GM18861 (cell line): ENCODE data around the gene IL16.
"Not testable (repeated sequence)": the region's sequence is repeated elsewhere in the genome, so short reads cannot be mapped to it uniquely, and the experiment has no call there.

ENCODE experiments used
- ATAC-seq: cut with Tn5 transposase; IDR thresholded peaks from one replicate; pipeline ENCODE4 v1.9.1; 2021; ENCODE audit not compliant: unreplicated experiment

The IL16 gene

GRCh38 chr15:81331600-81331999 lies 134.9 kb downstream of the IL16 start:
- no peak for ATAC-seq

GRCh38 chr15:81332326-81332725 lies 135.6 kb downstream of the IL16 start:
- no peak for ATAC-seq

DNA sequence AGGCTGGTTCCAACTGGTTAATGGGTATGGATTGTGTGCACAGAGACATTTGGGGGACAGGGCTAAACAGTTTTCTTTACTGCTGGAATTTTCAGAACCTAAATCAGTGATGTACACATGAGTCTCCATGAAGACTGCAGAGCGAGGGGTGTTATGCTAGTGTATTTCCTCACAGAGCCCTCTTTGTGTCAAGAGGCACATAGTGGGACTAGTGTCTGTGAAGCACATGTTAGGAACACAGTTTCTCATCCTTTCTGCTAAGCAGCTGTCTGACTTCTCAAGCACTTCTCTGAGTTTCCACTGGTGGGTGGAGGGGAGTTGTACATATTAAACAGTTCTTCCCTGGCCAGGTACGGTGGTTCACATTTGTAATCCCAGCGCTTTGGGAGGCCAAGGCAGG lies 136.7 kb downstream of the IL16 start:
- ATAC-seq, result no peak

DNA sequence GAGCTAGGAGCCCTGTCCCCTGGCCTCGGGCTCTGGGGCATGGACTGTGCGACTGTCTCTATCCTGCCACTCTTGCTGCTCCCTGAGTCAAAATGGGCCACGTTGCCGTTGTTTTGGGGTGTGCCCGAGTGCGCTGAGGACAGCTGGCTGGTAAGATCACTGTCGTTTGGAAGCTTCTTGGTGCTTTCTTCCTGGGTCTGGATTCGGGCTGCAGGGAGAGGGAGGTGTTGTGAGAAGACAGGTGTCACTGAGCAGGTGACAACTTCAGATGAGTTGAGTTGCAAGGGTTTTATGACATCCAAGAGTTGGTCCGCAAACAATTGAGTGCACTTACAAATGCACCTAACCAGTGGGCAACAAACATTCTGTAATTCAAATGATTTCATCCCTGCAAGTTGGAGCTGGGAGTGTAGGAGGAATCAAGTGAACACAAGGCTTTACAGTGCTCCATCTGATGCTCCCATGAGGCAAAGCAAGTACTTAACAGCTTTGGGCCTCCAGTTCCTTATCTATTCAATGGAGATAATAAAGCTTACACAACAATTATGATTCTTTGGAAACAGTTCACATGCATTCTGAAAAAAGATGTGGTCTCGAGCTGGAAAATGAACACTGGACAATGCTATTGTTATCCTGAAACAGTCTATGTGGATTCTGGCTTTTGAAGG lies 138.2 kb downstream of the IL16 start:
- no peak for ATAC-seq

DNA sequence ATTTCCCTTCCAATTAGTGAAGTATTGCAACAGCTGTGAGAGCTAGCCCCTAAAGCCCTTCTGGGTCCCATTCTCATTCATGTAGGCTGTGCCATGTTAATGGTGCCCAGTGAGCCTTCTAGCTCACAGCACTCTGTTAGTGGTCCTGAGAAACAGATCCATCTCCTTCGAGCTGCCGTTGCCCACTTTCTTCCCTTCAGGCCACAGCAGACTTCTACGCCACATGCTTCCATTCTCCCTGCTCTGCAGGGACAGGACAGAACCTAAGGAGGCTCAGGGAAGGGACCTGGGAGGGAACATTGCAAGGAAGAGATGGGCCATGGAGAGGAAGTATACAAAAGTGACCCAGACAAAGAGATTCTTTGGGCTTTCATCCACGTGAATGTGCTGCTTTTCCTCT lies 139.0 kb downstream of the IL16 start:
- no peak for ATAC-seq

- no peak for ATAC-seq
Observed at GRCh38 chr15:81336568-81336967, 139.9 kb downstream of the IL16 start.

GRCh38 chr15:81337241-81337640 lies 140.6 kb downstream of the IL16 start:
- ATAC-seq, result no peak

DNA sequence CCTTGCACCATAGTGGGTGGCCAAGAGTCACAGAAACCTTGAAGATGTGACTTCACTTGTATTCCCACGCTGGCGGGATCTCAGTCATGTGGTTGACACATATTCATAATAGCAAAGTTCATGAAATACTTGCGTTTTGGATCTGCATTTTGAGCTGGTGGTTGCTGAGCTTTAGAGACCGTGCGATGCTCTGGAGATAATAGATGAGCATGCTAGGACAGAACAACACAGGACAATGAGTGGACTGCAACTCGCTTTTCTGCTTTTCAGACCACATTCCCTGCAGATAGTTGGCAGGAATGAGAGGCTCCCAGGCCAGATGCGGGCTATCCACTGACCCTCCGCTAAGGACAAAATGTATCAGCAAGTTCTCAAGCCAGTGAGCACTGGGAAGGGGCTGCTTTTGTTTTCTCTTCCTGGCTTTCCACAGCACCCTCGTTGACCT lies 141.1 kb downstream of the IL16 start:
- no peak for ATAC-seq

GRCh38 chr15:81338170-81339007 lies 141.7 kb downstream of the IL16 start:
- ATAC-seq, result no peak

DNA sequence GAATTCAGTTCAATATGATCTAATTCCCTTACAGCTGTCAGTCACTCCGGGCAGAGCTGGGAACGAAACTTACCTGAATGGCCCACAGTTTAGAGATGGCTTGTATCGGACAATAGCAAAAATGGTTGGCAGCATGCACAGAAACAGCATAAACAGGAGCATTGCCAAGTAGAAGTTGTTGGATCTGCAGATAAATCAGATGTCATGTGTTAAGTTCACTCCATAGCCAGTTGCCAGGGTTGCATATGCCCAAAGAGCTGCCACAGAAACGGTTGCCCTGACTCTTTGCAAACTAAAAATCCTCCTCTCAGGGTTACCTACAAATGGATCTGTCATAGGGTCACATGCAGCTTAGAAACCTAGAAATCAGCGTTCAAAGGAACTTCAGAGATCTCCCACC lies 142.6 kb downstream of the IL16 start:
- no peak for ATAC-seq

- no peak for ATAC-seq
Observed at GRCh38 chr15:81339851-81340250, 143.2 kb downstream of the IL16 start.

- no peak for ATAC-seq
Observed at GRCh38 chr15:81341351-81341750, 144.7 kb downstream of the IL16 start.

- ATAC-seq, result no peak
Observed at GRCh38 chr15:81343371-81343770, 146.7 kb downstream of the IL16 start.

DNA sequence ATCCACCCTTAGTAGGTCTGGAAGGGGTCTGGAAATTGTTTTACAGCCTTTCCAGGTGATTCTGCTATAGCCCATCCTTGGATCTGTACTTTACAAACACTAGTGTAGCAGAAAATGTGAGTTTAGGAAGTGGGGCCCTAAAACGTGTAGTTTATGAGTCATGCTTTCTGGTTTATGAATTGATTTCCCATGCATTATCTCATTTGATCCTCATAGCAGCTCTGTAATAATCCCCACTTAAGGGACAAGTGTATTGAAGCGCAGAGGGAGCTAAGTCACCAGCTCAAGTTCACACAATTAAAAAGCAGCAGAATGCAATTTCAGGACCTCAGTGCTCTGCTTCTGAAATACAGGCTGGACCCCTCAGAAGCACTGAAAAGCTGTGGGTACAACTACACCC lies 149.9 kb downstream of the IL16 start:
- ATAC-seq, result no peak

DNA sequence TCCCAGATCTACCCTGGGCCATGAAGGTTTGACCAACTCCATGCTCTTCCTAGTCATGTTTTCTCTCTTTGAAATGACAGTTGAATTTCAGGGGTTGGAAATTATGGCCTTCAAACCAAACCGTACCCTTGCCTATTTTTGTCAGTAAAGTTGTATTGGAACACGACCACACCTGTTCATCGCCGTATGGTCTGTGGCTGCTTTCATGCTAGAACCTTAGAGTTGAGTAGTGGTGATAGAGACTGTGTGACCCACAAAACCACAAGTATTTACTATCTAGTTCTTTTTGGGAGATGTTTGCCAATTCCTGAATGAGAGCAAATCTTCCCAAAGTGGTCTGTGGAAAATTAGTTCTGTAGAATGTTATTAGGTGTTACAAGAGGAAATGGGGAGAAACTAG lies 151.2 kb downstream of the IL16 start:
- ATAC-seq, result no peak

- ATAC-seq, result not testable (repeated sequence)
Observed at GRCh38 chr15:81348691-81349090, 152.0 kb downstream of the IL16 start.

- ATAC-seq, result no peak
Observed at GRCh38 chr15:81349271-81349670, 152.6 kb downstream of the IL16 start.

GRCh38 chr15:81351651-81352050 lies 155.0 kb downstream of the IL16 start:
- no peak for ATAC-seq

DNA sequence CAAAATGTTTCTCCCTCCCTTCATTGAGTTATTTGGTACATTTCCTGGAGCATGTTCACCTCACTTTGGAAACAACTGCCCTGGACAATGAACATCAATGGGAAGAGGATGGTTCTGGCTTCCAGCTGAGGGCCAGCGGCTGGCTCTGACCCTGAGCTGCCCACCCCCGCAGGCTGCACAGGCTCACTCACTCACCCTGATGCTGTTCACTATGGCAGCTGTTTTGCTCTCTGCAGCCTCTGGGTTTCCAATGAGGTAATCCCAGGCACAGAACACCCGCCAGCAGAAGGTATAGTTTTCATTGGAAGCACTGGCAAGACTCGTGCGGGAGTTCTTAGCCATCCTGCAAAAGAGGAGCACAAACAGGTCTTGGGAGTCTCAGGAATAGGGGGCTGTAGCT lies 159.6 kb downstream of the IL16 start:
- no peak for ATAC-seq

- no peak for ATAC-seq
Observed at GRCh38 chr15:81357180-81357686, 160.6 kb downstream of the IL16 start.

DNA sequence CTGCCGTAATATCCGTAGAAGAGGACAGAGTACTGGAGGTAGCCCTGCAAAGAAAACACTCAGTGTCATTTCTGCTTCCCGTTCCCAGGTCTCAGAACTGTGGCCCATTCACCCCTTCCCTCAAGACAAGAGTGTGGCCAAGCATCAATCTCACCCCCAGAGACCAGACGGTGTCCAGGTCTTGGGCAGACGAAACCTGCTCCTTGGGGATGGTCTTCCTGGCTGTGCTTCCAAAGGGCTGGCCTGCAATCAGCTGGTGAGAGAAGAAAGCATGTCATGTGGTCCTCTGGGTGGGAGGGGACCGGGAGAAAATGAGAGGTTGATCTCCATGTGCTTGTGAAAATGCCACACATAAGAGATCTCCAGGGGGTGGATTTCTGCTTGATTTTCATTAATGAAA lies 161.6 kb downstream of the IL16 start:
- no peak for ATAC-seq

DNA sequence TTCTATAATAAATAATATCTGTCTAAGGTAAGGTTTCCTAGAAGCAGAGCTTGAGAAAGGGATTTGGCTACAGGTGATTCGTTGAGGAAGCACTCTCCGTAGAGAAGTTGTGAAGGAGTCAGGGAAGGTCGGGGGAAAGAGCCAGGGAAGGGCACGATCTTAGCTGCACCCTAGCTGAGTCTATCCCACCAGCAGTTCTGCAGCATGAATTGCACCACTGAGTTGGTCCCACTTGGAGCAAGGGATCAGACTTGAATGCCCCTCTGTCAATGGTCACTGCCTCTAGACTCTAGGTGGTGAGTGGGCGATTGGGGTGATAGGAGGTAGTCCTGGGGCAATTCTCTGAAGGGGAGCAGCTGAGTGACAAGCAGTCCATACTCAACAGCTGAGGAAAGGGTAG lies 163.8 kb downstream of the IL16 start:
- no peak for ATAC-seq
